Keratinocyte (primary cell): ENCODE results near the gene BTBD6. TPM values are rescaled to one million over a fixed set of nuclear protein-coding genes. Genes with fewer than 3 reads are reported as not detected.
A peak's percentile ranks its signal among the peaks of the same experiment; 100 is the strongest.

Source experiments
- DNase-seq: peaks from one replicate; pipeline ENCODE4 v3.0.0-alpha.2; 2011; ENCODE audit warnings: low read depth, missing footprints, low spot score
- FAIRE-seq: peaks from 2 replicates; lab custom pipeline; 2011; peaks lifted over from hg19 to GRCh38; lab: Jason Lieb, UNC
- H2AFZ ChIP-seq: 2 replicates; pipeline ENCODE4 v1.6.0; 2012; ENCODE audit warnings: low read length, control low read depth, inconsistent platforms; ENCODE audit not compliant: control insufficient read depth
- H3K27ac ChIP-seq: 2 replicates; pipeline ENCODE4 v1.5.1; 2011; ENCODE audit warnings: low read length; ENCODE audit not compliant: control insufficient read depth, insufficient read depth
- H3K27me3 ChIP-seq: 3 replicates; pipeline ENCODE4 v1.6.0; 2011; ENCODE audit warnings: low read length; ENCODE audit not compliant: control insufficient read depth, insufficient read depth; ENCODE audit errors: extremely low read depth
- H3K36me3 ChIP-seq, 2 experiments: 2 replicates in 1 of 2; 3 replicates in 1 of 2; pipeline ENCODE4 v1.5.1; 2011; ENCODE audit warnings: low read length in 2 of 2, mild to moderate bottlenecking in 1 of 2; ENCODE audit not compliant: control insufficient read depth in 2 of 2, insufficient read depth in 2 of 2; ENCODE audit errors: extremely low read depth in 1 of 2
- H3K4me1 ChIP-seq: 3 replicates; pipeline ENCODE4 v1.5.1; 2011; ENCODE audit warnings: low read length; ENCODE audit not compliant: control insufficient read depth, insufficient read depth; ENCODE audit errors: extremely low read depth
- H3K4me2 ChIP-seq: 3 replicates; pipeline ENCODE4 v1.6.0; 2011; ENCODE audit warnings: low read depth, low read length; ENCODE audit not compliant: control insufficient read depth, insufficient read depth; ENCODE audit errors: extremely low read depth
- H3K4me3 ChIP-seq, 3 experiments: fragments of 200-600 bp in 1 of 3; sonication (generic) in 1 of 3; 2 replicates in 2 of 3; 3 replicates in 1 of 3; pipeline ENCODE4 v1.5.1; 2011 to 2016; ENCODE audit warnings: low read length in 3 of 3, mild to moderate bottlenecking in 3 of 3, control low read depth in 2 of 3, inconsistent platforms in 1 of 3, low read depth in 1 of 3, mixed read lengths in 1 of 3, mixed run types in 1 of 3, moderate library complexity in 1 of 3; ENCODE audit not compliant: control insufficient read depth in 2 of 3, insufficient read depth in 2 of 3; ENCODE audit errors: extremely low read depth in 1 of 3
- H3K79me2 ChIP-seq: 2 replicates; pipeline ENCODE4 v1.6.0; 2012; ENCODE audit warnings: low read length; ENCODE audit not compliant: control insufficient read depth, insufficient read depth
- H3K9ac ChIP-seq: 3 replicates; pipeline ENCODE4 v1.6.0; 2011; ENCODE audit warnings: low read length; ENCODE audit not compliant: control insufficient read depth, insufficient read depth; ENCODE audit errors: extremely low read depth
- H3K9me1 ChIP-seq: 3 replicates; pipeline ENCODE4 v1.6.0; 2011; ENCODE audit warnings: low read length; ENCODE audit not compliant: control insufficient read depth, insufficient read depth; ENCODE audit errors: extremely low read depth
- H3K9me3 ChIP-seq: 2 replicates; pipeline ENCODE4 v1.5.1; 2012; ENCODE audit warnings: low read depth, low read length; ENCODE audit not compliant: control insufficient read depth
- H4K20me1 ChIP-seq: 3 replicates; pipeline ENCODE4 v1.6.0; 2011; ENCODE audit warnings: low read length; ENCODE audit not compliant: control insufficient read depth, insufficient read depth; ENCODE audit errors: extremely low read depth
- EZH2 ChIP-seq: IDR thresholded peaks from one replicate; pipeline ENCODE4 v1.6.1; 2012; ENCODE audit warnings: inconsistent platforms, mild to moderate bottlenecking, low read length, moderate library complexity
- dilution Hi-C: fragments of 300-500 bp; cut with MboI; formaldehyde crosslinking; loops from one replicate; pipeline ENCODE4 v1.7.0; 2020; ENCODE audit warnings: low sequenced_read_pairs; ENCODE audit not compliant: extremely low pct_ligation_motif_present
- polyA plus RNA-seq, 5 experiments: library from polyadenylated mRNA; depleted of rRNA in 3 of 5; stranded (reverse) in 3 of 5; stranded (forward) in 1 of 5; unstranded in 1 of 5; fragments of >200 nt; gene quantifications; 1 replicate in 1 of 5; 2 replicates in 3 of 5; 3 replicates in 1 of 5; pipeline versions ENCODE4 v1.2.1 to v1.2.3, GENCODE V29; 2011 to 2012; ENCODE audit warnings: missing spikeins in 2 of 5, low read depth in 1 of 5, low replicate concordance in 1 of 5
- TF ChIP-seq, protein P1 (sequence below), 3 experiments: IDR thresholded peaks in 1 of 3; conservative IDR thresholded peaks in 1 of 3; optimal IDR thresholded peaks in 1 of 3; 2 replicates in 2 of 3; 3 replicates in 1 of 3; pipeline versions ENCODE3 to v1.5.1; 2011; ENCODE audit warnings: low read length in 3 of 3, mild to moderate bottlenecking in 3 of 3, moderate library complexity in 2 of 3, control low read depth in 1 of 3, inconsistent platforms in 1 of 3; ENCODE audit not compliant: insufficient read depth in 2 of 3; ENCODE audit errors: extremely low read depth in 1 of 3

The BTBD6 gene
- polyA plus RNA-seq, 1 donor (not counting 4 experiments of a cell fraction or from before 2014, with no cell fraction given) = 22.2 TPM

DNA sequence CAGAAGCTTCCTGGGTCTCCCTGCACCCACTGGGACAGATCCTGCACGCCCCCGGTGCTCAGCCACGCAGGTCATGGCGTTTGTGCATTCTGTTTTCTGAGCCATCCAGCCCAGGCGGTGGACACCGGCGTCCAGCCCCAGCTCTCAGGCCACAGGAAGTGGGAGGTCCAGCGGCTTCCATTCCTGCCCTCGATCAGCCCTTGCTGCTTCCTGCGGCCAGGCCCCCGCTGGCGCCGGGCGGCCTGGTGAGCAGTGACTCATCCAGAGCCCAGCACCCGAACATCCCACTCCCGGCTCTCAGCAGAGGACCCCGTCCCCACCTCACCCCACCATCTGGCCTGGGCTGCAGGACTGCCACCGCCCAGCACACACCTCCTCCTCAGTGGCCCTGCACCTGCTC, 49.2 kb upstream of the BTBD6 start:
- no peak overlapping the region for H3K4me2 ChIP-seq
- DNase-seq (no peak), FAIRE-seq (no peak)

DNA sequence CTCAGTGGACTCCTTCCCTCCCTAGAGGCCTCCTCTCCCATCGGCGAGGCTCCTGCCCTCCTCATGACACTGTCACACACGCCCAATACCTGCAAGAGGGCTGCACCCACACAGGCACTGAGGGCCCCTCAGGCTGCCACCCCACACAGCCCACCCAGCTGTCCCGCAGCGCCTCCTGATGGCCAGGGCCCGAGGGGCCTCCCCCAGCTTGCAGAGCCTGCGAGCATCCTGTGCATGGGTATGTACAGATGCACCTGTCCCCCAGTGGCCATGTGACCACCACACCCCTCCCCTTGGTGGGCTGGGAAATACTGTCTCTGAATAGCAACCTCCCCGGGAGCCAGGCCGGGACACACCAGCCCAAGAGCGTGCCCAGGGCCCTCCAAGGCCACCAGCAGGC, 48.3 kb upstream of the BTBD6 start:
- dilution Hi-C loops = no loop called here
- Histone ChIP-seq H3K79me2 (no peaks in the 10 kb centered on the region), H3K4me1 (peaks cover 9% of the 10 kb centered on the region), H2AFZ (no peak overlapping the region), H3K9ac (no peak overlapping the region), H3K9me3 (no peaks in the 10 kb centered on the region), H3K4me3 (no peak overlapping the region), H3K4me2 (no peak overlapping the region), H3K36me3 (no peaks in the 10 kb centered on the region), H3K9me1 (no peaks in the 10 kb centered on the region), H3K27me3 (peaks cover 32% of the 10 kb centered on the region), H4K20me1 (no peaks in the 10 kb centered on the region), H3K27ac (no peak overlapping the region)
- DNase-seq (no peak), FAIRE-seq (no peak)
- TF ChIP-seq, protein P1, sequence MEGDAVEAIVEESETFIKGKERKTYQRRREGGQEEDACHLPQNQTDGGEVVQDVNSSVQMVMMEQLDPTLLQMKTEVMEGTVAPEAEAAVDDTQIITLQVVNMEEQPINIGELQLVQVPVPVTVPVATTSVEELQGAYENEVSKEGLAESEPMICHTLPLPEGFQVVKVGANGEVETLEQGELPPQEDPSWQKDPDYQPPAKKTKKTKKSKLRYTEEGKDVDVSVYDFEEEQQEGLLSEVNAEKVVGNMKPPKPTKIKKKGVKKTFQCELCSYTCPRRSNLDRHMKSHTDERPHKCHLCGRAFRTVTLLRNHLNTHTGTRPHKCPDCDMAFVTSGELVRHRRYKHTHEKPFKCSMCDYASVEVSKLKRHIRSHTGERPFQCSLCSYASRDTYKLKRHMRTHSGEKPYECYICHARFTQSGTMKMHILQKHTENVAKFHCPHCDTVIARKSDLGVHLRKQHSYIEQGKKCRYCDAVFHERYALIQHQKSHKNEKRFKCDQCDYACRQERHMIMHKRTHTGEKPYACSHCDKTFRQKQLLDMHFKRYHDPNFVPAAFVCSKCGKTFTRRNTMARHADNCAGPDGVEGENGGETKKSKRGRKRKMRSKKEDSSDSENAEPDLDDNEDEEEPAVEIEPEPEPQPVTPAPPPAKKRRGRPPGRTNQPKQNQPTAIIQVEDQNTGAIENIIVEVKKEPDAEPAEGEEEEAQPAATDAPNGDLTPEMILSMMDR (optimal IDR thresholded peaks at IDR 0.05 in 1 of 3, IDR thresholded peaks at IDR 0.05 in 1 of 3, conservative IDR thresholded peaks at IDR 0.05 in 1 of 3; ENCODE audit: extremely low read depth in 1 of 3, insufficient read depth in 2 of 3, low read length in 3 of 3) = peak in 1 of 3 experiments; percentile 24
- no peak for TF ChIP-seq EZH2

More for the DNA sequence above, 49.2 kb upstream of the BTBD6 start:
- H3K4me3 ChIP-seq = no peak overlapping the region
- dilution Hi-C loops = no loop called here
- no peaks in the 10 kb centered on the region for H3K9me3 ChIP-seq
- H3K9me1 ChIP-seq = no peaks in the 10 kb centered on the region
- H3K27ac ChIP-seq = no peak overlapping the region
- no peaks in the 10 kb centered on the region for H3K4me1 ChIP-seq
- H2AFZ ChIP-seq = no peak overlapping the region
- no peaks in the 10 kb centered on the region for H3K36me3 ChIP-seq
- TF ChIP-seq EZH2 = no peak
- TF ChIP-seq, protein P1 (optimal IDR thresholded peaks at IDR 0.05 in 1 of 3, IDR thresholded peaks at IDR 0.05 in 1 of 3, conservative IDR thresholded peaks at IDR 0.05 in 1 of 3; ENCODE audit: extremely low read depth in 1 of 3, insufficient read depth in 2 of 3, low read length in 3 of 3) = no peak
- no peak overlapping the region for H3K9ac ChIP-seq
- no peaks in the 10 kb centered on the region for H4K20me1 ChIP-seq
- no peaks in the 10 kb centered on the region for H3K79me2 ChIP-seq
- H3K27me3 ChIP-seq = peaks cover 42% of the 10 kb centered on the region
